Neural cell (in vitro differentiated cells): ENCODE data around the gene ETV3L.

Experiments
- CTCF ChIP-seq: fragments of 450-650 bp; IDR thresholded peaks from 2 replicates; pipeline ENCODE4 v1.5.1; 2014; ENCODE audit warnings: antibody characterized with exemption, mild to moderate bottlenecking, moderate library complexity; ENCODE audit not compliant: poor library complexity, severe bottlenecking
- RAD21 ChIP-seq: fragments of 450-650 bp; conservative IDR thresholded peaks from 2 replicates; pipeline ENCODE4 v1.6.1; 2014; ENCODE audit warnings: antibody characterized with exemption, mild to moderate bottlenecking, moderate library complexity

GRCh38 chr1:157134442-157134841, 34.8 kb upstream of the ETV3L start:
- TF ChIP-seq CTCF (no peak), RAD21 (no peak)
